ENCODE measurements around the gene ZNF536.
"Not testable (repeated sequence)": the region's sequence is repeated elsewhere in the genome, so short reads cannot be mapped to it uniquely, and the experiment has no call there.

ZNF536 gene

DNA sequence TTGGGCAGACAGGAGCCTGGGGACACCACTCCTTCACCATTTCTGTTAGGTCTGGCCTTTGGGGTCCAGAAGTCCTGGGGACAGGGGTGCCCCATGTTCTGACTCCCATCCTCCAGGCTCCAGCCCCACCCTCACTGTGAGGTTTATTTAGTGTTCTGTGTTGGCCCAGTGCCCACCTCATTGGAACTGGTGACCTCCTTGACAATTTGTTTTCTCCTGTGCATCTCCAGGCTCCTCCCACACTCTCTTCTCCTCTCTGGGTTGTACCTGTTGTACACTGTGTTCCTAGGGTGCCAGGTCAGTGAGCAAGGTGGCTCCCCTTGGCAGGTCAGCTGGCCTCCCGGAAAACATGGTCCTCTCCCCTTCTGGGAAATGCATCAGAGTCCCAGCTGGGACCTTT is 110.8 kb downstream of the ZNF536 start:
- DNase-seq (ENCODE audit: low read depth): no peak

DNA sequence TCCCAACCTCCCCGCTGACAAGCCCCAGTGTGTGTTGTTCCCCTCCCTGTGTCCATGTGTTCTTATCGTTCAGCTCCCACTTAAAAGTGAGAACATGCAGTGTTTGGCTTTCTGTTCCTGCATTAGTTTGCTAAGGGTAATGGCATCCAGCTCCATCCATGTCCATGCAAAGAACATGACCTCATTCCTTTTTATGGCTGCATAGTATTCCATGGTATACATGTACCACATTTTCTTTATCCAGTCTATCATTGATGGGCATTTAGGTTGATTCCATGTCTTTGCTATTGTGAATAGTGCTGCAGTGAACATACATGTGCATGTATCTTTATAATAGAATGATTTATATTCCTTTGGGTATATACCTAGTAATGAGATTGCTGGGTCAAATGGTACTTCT is 114.1 kb downstream of the ZNF536 start:
- not testable (repeated sequence) for DNase-seq (ENCODE audit: low read depth)

DNA sequence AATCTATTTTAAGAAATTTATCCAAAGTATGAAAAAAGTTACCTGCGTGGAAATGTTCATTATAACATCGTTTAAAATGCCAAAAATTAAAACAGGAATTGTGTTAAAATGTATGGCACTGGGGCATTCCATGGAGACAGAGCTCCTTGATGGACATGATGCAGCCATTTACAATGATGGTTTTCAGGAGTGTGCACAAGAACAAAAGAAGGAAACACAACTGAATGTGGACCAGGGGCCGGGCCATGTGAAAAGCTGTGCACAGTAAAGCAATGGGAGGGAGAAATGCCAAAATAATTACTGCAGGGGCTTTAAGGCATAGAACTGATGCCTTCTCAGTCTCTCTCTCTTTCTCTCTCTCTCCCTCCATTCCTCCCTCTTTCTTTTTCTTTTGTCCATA is 115.0 kb downstream of the ZNF536 start:
- DNase-seq (ENCODE audit: low read depth): no peak

DNA sequence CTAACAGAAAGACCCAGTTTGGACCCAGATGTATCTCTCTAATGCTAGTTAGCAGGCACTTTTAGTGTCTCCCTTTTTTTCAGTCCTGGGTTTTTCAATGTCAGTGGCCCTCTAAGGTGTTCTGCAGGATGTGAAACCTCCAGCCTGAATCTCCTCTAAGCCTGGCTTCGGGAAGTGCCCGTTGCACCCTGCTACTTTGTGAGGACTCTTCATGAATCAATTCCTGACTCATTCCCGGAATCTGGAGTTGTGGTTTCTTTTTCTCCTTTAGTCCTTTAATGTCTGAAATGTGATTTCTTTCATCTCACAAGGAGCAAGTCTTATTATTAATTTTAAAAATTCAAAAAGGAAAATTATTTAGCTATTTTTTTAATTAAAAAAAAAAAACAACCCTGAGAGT is 116.0 kb downstream of the ZNF536 start:
- DNase-seq (ENCODE audit: low read depth): no peak

DNA sequence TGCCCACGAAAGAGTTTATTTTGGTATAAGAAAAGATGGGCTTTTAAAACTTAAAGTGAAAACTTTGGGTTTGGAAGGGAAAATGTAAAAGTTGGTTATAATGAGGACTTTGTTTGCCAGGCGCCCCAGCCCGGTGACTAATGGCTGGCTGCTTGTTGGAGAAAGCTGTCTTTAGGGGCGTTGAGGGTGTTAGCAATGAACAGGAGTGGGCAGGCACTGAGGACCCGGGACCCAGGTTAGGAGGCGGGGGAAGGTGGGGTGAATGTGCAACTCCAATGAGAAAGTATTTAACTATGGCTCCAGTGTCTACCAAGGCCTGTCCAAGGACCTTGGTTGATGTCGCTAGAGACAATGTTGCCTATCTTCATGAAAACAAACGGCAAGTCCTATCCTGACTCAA is 118.6 kb downstream of the ZNF536 start:
- DNase-seq (ENCODE audit: low read depth): no peak

DNA sequence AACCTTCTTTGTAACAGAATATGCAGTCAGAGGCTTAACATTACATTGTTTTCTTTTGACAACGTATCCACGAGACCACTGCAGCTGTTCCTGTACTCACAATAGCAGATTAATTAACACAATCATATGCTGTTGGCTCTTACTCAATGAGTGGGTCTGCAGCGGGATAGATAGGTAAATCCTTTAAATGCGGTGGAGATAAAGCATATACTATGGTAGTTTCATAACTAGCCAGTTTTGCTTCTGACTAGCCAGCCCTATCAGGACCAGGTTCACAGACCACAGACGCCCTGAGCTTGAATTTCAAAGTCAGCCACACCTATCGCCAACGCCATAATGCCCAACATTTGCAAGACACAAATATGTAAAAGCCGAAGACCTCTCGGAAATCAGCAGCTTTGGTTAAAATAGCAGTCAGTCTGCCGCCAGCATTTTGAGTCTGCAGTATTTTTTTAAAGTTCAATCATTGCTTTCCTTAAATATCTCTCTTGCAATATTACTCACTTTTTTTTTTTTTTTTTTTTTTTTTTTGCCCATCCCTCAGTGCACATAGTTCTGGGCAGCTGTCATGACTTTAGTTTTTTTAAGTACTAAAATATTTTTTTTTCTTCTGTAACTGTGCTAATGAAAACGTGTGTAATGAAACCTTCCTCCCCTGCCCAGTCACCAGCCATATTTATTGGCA is 120.5 kb downstream of the ZNF536 start:
- DNase-seq (ENCODE audit: low read depth): no peak

DNA sequence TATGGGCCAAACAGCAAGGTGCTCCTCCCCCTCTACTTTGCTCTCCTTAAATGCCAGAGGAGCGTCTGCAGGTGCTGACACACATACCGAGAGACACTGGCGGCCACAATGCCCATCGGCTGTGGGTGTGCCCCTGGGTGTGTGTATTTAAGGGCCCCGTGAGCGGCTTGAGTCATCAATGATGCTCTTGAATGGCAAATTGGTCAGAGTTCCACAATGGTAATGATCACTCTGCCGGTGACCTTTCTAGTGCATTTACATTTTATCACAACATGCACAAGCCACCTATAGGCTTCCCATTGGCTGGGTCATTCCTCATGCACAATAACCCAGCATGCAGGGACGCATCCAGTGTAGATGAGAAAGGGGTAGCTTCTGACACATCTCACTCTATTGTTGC is 124.8 kb downstream of the ZNF536 start:
- no peak for DNase-seq (ENCODE audit: low read depth)

DNA sequence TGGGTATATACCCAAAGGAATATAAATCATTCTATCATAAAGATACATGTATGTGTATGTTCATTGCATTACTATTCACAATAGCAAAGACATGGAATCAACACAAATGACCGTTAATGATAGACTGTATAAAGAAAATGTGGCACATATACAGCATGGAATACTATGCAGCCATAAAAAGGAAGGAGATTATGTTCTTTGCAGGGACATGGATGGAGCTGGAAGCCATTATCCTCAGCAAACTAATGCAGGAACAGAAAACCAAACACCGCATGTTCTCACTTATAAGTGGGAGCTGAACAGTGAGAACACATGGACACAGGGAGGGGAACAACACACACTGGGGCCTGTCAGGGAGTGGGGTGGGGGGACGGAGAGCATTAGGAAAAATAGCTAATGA is 125.9 kb downstream of the ZNF536 start:
- not testable (repeated sequence) for DNase-seq (ENCODE audit: low read depth)

DNA sequence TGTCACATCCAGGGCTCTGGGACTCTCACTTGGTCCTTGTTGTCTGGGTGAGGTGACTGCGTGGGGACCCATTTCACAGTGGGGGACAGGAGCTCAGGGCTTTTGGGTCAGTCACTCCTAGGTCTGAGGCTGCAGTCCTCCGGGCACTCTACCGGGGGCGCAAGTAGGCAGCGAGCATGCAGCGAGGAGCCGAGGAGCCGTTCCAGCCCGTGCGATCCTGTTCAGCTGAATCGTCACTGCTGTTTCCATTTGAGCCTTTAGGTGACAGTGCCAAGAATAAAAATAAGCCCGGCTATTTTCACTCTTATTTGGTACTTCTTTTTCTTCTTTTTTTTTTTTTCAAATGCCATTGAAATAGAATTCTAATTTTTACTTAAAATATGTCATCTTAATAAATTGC is 126.5 kb downstream of the ZNF536 start:
- DNase-seq (ENCODE audit: low read depth): no peak

DNA sequence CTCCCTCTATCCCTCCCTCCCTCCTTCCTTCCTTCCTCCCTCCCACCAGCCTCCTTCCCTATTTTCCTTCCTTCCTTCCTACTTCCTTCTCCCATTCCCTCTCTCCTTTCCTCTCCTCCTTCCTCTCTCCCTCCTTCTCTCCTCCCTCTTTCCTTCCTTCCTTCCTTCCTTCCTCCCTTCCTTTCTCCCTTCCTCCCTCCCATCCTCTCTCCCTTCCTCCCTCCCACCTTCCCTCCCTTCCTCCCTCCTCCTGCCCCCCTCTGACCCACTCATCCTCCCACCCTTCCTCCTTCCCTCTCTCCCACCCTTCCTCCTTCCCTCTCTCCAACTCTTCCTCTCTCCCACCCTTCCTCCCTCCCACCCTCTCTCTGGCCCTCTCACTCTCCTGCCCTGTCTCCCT is 132.1 kb downstream of the ZNF536 start:
- DNase-seq (ENCODE audit: low read depth): no peak

DNA sequence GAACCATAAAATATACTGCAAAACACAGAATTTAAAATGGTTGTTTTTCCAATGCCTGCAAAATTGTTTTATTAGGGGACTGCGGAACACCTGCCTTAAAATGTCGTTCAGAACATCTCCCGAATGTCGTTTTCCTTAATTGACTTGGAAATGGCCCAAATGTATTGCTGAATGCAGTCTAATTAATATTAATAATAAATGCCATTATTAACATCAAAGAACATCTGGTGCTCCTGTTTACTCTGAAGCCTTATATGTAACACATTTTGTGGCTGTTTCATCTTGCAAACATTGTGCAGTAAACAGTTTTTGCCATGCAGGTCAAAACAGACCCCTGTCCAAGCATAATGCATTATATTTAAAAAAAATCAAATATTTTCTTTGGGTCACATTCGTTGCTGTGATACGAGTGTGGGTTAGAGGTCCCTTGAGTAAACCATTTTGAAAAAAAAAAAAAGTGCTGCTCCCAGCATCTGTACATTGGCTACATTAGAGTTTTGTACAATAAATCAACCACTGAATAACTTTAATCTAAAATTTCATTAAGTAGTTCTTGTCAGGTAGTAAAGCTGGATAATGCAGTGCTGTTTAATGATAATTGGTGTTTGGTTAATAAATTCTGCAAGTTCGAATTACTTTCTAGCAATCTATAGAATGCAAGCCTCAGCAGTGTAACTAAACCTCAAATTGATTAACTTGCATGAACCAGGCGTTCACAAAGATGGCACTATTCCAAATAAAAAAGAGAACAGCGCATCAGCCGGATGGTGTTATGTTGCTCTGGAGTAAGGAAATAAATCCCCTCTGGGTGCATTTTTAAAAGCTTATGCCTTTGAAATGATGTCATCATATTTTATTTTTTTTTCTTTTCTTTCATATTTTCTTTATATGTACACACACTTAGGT is 140.2 kb downstream of the ZNF536 start:
- DNase-seq (ENCODE audit: low read depth): no peak

DNA sequence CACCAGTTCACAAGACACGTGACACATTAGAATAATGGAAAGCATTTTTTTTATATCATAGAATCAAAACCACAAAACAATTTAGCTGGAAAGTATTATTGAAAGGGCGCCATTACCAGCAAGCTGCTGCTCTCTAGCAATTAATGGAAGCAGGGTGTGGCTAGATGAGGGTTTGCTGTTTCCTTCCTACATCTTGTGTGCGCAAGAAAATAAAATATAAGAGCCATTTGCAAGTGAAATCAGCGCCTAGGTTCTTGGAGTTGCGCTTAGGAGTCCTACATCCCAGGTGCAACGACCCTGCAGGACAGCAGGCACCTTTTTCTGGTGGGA is 140.9 kb downstream of the ZNF536 start:
- no peak for DNase-seq (ENCODE audit: low read depth)

DNA sequence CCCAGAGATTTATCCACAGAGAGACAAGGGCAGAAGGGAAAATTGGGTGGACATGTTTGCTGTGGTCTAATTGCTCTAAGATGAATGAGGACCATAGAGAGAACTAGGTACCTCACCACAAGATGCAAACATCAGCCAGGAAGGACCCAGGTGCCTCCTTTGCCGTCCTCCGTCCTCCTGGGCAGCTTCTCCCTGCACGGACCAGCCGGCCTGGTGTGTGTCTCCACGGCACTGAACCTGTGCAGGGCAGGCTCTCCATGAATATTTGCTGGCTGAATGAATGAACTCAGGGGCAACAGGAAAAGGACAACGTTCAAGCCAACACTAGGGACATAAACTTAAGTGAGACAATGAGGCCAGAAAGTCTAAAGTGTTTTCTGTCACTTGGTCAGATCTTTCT is 143.9 kb downstream of the ZNF536 start:
- no peak for DNase-seq (ENCODE audit: low read depth)

DNA sequence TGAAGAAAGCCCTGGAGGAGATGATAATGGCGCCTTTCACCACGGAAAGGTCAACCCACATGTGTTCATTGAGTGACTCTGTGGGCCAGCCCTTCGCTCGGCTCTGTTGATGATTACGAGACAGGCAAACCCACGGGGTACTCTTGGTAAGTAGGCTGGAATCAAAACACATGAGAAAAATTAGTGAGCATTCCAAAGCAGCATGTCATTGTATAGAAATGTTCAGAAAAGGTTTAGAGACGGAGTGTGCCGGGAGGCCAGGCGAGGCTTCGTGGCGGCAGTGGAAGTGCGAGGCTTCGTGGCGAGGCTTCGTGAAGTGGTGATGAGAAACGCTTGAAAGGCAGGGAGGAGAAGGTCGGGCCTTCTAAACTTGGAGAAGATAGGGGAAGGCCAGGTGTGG is 144.3 kb downstream of the ZNF536 start:
- DNase-seq (ENCODE audit: low read depth): no peak

DNA sequence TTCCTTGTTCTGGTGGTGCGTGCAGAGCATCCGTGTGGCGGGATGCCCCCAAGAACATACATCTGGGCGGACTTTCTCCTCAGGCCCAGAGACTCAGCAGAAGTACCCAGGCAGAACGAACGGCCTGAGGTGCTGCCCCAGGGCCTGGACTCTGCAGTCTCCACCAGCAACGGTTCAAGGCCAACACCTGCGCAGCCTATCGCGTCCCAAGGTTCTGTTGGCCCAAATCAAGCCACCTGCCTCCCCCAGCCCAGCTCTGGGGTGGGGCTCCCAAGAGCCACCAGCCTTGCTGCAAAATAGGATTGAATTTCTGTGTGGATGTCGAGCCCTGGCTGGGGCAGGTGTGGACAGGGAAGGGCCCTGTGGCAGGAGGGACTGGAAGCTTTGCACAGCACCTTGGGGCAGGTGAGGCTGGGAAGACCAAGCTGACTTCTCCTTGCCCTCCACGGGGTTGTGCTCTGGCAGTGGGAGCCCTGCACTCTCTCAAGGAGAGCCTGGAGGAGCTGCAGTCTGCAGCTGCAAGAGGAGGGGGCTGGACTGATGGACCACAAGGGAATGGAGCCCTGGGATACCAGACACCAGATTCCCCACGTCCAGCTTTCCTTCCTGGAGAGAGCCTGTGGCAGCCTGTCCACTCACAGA is 146.9 kb downstream of the ZNF536 start:
- DNase-seq (ENCODE audit: low read depth): no peak

DNA sequence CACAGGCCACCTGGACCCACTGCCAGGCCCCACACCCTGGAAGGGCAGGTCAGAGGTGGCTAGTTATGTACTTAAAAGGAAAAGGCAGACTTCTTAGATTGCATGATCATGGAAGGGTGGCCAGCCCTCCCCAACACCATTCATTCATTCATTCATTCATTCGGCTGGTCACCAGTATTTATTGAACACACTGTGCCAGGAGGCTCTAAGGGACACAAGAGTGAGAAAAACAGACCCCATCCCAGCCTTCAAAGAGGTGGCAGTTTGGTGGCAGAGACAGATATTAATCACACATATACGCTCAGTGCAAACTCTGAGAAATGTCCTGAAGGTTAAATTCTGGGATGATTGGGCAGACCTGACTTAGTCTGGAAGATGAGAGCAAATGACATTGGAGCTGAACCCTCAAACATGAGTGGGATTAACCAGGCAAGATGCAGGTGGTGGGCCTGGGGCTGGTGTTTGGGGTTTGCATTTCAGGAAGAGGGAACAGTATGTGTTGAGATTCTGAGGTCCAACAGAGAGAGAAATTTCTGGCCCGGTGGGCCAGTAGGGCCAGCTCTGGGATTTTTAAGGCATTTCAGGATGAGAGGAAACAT is 147.5 kb downstream of the ZNF536 start:
- no peak for DNase-seq (ENCODE audit: low read depth)

DNA sequence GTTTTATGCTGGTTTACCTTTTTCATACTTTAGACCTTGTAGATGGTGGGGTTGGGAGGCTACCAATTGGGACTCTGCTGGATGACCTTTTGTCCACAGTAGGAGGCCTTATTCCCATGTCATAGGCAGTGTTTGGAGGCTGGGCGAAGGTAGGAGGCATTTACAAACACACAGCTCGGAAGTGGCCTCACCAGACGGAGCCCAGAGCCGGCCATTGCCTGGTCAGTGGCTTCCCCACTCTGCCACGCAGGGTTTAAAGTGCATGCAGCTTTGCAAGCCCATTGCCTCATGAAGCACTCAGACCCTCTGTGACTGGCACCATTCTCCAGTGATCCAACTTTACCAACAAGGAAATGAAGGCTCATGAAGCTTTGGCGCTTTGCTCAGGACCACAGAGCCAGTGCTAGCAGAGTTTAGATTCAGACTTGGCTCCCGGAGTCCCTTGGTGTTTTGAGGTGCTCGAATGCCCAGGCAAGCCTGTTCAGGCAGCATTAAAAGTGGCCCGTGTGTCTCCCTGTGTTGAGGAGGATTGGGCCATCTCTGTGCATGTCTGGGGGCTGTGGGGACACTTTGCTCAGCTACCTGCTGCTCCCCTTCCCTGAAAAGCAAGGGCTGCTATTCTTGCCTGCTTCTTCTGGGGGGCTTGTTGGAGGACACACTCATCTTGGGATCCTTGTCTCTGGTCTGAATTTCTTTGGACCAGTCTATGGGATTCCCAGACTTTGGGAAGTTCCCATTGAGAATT is 148.7 kb downstream of the ZNF536 start:
- DNase-seq (ENCODE audit: low read depth): no peak

DNA sequence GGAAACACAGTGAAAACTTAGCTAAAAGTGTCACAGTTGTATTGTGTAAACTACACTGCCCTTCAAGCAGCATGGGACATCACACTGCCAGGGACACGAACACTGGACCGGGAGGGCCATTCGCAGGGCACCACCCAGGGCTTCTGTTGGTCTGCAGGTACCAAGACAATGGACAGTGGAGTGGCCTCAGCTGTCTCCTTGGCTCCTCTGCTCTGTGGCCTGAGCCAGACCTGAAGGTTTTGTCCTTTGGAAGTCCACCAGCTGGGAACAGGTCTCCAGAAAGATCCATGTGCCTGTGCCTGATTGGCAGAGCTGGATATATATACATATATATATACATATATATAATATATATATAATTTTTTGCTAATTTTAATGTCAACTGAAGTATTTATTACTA is 149.8 kb downstream of the ZNF536 start:
- DNase-seq (ENCODE audit: low read depth): no peak

DNA sequence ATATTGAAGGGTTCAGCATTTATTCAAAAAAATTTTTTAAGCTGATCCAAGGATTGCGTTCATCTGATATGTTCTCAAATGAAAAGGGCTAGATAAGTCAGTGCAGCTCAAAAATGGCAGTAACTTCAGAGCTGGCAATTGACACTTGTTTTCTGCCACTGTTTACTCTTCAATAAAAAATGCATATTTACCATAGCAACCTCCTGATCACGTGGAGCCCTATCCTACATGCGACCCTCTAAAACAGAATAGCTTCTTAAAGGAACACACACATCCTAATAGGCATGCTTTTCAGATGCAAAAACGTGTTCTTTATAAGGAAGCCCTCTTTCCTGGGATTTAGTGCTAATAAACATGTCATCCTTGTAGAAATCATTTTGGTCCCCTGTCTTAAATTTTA is 150.2 kb downstream of the ZNF536 start:
- no peak for DNase-seq (ENCODE audit: low read depth)

DNA sequence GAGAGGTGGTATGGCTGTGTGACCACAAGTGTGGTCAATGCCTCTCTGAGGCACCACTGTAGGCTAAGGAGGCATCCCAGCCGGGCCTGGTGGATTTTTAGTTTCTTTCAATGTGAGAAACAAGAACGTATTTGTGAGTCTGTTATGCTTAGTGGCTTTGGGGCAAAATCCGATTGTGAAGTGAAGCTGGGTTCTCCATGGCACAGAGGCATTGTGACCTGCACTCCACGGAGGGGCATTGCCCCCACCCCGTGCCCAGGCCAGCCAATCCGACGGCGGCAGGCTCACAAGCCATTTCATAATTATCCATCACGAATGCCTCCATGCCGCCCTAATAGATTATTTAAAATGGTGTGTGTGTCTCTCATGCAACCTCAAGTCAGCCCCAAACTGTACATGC is 151.6 kb downstream of the ZNF536 start:
- DNase-seq (ENCODE audit: low read depth): no peak

DNA sequence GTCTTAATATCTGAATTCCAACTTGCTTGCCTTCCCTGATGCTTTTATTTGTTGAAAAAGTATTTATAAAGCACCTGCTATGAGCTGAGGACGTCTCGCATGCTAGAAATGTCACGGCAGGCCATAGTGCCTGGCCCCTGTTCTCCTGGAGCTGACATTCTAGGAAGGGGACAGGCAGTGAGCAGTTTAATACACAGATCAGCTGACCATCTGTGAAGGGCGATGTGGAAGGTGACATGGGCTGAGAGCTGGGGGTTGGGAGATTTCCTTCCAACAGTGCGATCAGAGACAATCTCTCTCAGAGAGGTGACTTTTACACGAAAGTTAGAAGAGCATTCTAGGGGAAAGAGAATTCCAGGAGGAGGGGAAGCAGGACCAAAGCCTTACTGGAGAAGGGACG is 153.2 kb downstream of the ZNF536 start:
- no peak for DNase-seq (ENCODE audit: low read depth)

DNA sequence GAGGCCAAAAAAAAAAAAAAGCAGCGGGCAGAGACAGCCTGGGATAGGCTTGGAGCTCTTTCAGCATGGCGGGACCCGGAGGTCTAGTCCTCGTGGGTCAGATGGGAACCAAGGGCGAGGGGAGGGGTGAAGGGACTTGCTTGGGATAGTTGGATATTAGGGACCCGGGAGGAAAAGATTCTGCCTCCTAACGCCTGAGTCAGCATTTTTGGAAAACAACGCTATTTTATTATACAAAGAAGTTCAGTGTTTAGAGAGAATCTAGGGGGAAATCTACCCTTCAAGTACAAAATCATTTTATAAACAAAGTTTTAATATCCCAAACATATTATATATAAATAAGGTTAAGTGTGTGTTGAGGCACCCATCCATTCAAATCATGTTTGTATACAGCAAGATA is 156.7 kb downstream of the ZNF536 start:
- no peak for DNase-seq (ENCODE audit: low read depth)
